Epithelial cell of proximal tubule (primary cell): ENCODE results near the gene PRDM13. TPM values are rescaled to one million over a fixed set of nuclear protein-coding genes. Genes with fewer than 3 reads are reported as not detected.
"Not testable (repeated sequence)": the region's sequence is repeated elsewhere in the genome, so short reads cannot be mapped to it uniquely, and the experiment has no call there.

Source experiments
- DNase-seq: peaks from one replicate; pipeline ENCODE4 v3.0.0-alpha.2; 2011; ENCODE audit warnings: low read depth
- H3K4me3 ChIP-seq: 2 replicates; pipeline ENCODE4 v1.5.1; 2011; ENCODE audit warnings: low read depth, mild to moderate bottlenecking, low read length
- total RNA-seq: library from RNA; depleted of rRNA; stranded (reverse); fragments of >200 nt; gene quantifications from 2 replicates; pipeline ENCODE4 v1.2.3, GENCODE V29; 2015
- TF ChIP-seq, protein P1 (sequence below): conservative IDR thresholded peaks from 2 replicates; pipeline ENCODE4 v1.5.1; 2012; ENCODE audit warnings: low read depth, mild to moderate bottlenecking, low read length

Gene PRDM13
- total RNA-seq, 1 donor from 2014 or later = not detected

DNA sequence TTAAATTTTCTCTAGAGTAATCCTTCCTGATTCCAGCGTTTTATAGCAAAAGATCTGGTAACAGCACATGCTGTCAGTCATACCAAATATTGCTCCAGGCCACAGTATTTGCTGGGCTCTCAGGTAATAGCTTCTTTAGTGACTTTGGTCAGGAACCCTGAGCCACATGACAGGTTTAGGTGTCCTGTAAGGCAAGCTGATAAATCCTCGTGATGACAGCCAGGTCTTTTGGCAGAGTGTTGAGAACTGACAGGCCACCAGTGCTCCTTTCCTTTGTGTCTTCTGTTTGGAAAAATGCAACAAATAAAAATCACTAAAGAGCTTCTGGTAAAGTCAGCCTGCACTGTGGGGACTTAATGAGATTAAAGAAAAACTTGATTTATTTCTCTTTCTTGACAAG, 34.6 kb downstream of the PRDM13 start:
- DNase-seq = no peak
- H3K4me3 ChIP-seq = no peak overlapping the region
- TF ChIP-seq, protein P1, sequence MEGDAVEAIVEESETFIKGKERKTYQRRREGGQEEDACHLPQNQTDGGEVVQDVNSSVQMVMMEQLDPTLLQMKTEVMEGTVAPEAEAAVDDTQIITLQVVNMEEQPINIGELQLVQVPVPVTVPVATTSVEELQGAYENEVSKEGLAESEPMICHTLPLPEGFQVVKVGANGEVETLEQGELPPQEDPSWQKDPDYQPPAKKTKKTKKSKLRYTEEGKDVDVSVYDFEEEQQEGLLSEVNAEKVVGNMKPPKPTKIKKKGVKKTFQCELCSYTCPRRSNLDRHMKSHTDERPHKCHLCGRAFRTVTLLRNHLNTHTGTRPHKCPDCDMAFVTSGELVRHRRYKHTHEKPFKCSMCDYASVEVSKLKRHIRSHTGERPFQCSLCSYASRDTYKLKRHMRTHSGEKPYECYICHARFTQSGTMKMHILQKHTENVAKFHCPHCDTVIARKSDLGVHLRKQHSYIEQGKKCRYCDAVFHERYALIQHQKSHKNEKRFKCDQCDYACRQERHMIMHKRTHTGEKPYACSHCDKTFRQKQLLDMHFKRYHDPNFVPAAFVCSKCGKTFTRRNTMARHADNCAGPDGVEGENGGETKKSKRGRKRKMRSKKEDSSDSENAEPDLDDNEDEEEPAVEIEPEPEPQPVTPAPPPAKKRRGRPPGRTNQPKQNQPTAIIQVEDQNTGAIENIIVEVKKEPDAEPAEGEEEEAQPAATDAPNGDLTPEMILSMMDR = no peak

DNA sequence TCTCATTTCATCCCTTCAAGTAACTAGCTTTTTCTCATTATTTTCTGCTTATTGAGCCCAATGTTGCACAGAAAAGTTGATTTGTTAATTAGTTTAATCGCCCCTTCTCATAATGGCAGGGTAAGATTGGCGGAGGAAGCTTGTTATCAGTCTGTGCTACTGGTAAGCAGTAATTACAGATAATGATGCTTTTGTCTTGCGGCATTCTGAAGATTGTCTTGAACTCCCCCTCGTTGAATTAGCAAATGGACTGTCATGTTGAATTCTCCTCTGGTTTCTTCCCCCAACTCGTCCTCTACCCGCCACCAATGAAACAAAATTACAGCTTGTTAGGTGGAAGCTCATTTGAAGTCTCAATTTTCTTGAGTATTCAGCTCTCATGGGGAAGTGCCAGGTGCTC, 39.4 kb downstream of the PRDM13 start:
- TF ChIP-seq, protein P1 = no peak
- no peak overlapping the region for H3K4me3 ChIP-seq
- DNase-seq = no peak

DNA sequence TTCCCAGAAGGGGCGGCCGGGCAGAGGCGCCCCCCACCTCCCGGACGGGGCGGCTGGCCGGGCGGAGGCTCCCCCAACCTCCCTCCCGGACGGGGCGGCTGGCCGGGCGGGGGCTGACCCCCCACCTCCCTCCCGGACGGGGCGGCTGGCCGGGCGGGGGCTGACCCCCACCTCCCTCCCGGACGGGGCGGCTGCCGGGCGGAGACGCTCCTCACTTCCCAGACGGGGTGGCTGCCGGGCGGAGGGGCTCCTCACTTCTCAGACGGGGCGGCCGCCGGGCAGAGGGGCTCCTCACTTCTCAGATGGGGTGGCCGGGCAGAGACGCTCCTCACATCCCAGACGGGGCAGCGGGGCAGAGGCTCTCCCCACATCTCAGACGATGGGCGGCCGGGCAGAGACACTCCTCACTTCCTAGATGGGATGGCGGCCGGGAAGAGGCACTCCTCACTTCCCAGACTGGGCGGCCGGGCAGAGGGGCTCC, 43.5 kb downstream of the PRDM13 start:
- H3K4me3 ChIP-seq, DNase-seq: not testable (repeated sequence)

DNA sequence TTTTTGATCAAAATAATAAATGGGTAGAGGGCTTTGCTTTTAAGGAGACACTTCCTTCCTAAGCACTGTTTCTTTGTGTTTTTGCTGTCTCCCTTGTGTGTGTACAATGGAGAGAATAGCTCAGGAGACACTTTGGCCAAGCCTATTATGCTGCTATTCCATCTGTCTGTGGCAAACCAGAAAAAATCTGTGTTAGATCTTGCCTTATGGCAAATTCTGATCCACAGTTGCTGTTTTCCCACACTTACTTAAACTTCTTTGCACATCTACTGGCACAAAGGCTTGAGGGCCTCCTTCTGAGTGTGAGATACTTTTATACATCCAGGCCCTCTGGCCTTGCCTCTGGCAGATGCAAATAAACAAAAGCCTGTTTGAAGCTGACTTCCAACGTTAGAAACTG, 53.6 kb downstream of the PRDM13 start:
- no peak overlapping the region for H3K4me3 ChIP-seq
- TF ChIP-seq, protein P1 = no peak
- no peak for DNase-seq

DNA sequence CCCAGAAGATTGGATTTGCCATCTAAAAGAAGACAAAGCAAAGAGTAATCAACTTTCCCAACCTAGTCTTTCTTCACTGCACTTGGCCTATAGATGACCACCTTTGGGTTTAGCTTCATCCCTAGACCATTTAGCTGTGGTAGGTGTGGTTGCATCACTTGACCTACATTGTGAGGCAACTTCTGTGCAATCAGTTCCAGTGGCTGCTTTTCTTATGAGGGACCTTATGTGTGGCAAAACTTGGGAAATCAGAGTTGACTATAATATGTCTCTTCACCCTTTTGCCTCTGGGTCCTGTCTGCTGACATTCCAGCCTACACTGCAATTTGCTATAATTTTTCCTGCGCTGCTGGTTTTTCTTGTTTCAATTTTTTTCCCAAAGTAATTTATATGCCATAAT, 55.2 kb downstream of the PRDM13 start:
- H3K4me3 ChIP-seq = no peak overlapping the region
- DNase-seq = no peak
- TF ChIP-seq, protein P1 = no peak

DNA sequence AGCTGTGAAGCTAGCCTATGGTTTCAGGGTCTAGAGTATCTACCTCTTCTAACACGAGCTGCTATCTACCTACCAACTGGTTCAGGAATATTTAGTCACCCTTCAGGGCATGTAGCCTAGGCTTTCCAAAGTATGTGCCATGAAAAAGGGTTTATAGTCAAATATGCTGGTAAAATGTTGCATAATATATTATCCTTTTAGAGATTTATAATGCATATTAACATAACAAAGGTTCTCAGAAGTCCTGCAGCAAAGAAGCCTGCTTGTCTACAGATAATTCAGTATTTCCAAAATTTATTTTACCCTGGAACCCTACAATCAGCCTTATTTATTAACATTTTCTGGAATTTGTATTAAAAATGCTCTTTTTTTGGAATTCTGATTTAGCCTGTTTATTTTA, 56.0 kb downstream of the PRDM13 start:
- DNase-seq = no peak
- H3K4me3 ChIP-seq = no peak overlapping the region
- TF ChIP-seq, protein P1 = no peak

Other genes with a start within 250 kb of the PRDM13 start
- gene COQ3, start 212.6 kb upstream of the PRDM13 start, total RNA-seq = 5.7 and 18.4 TPM in 2 replicates
- gene PNISR, start 181.5 kb upstream of the PRDM13 start, total RNA-seq = 25.0 and 47.7 TPM in 2 replicates
- 8.5 and 9.8 TPM in 2 replicates for gene USP45, start 91.4 kb upstream of the PRDM13 start, total RNA-seq
- gene CCNC, start 38.2 kb upstream of the PRDM13 start, total RNA-seq = 84.9 and 130 TPM in 2 replicates